Gastrocnemius medialis (tissue), 4 donors: Measurements from ENCODE around the gene MGAT5B. TPM values are rescaled to one million over a fixed set of nuclear protein-coding genes. Genes with fewer than 3 reads are reported as not detected.

Experiments
- ATAC-seq, 2 donors: fragments of 150-250 bp; one replicate each; pipeline ENCODE4 v1.9.1; 2016
- DNase-seq, 2 donors: peaks; one replicate each; pipeline ENCODE4 v3.0.0-alpha.2; 2019
- H3K27ac ChIP-seq, 4 donors: fragments of 200-600 bp; sonication (generic); 1 replicate in 1 of 4; 2 replicates in 3 of 4; pipeline ENCODE4 v1.5.1; 2016 to 2018; ENCODE audit warnings: mild to moderate bottlenecking in 2 of 4, moderate library complexity in 1 of 4
- H3K27me3 ChIP-seq, 3 donors: fragments of 200-600 bp; sonication (generic) in 2 of 3; 1 replicate in 1 of 3; 2 replicates in 2 of 3; pipeline versions ENCODE4 v1.5.1 to v1.6.0; 2016 to 2019; ENCODE audit warnings: mild to moderate bottlenecking in 1 of 3, moderate library complexity in 1 of 3
- H3K36me3 ChIP-seq, 2 donors: fragments of 200-600 bp; sonication (generic) in 1 of 2; one replicate each; pipeline ENCODE4 v1.5.1; 2017 to 2018
- H3K4me1 ChIP-seq, 2 donors: fragments of 200-600 bp; sonication (generic) in 1 of 2; one replicate each; pipeline ENCODE4 v1.5.1; 2016 to 2017; ENCODE audit warnings: mild to moderate bottlenecking in 2 of 2
- H3K4me3 ChIP-seq, 4 donors: fragments of 200-600 bp; sonication (generic) in 3 of 4; 1 replicate in 1 of 4; 2 replicates in 3 of 4; pipeline ENCODE4 v1.5.1; 2016 to 2019; ENCODE audit warnings: mild to moderate bottlenecking in 2 of 4
- H3K9me3 ChIP-seq, 3 donors: fragments of 200-600 bp; sonication (generic) in 2 of 3; 1 replicate in 1 of 3; 2 replicates in 2 of 3; pipeline ENCODE4 v1.5.1; 2016 to 2019
- POLR2A ChIP-seq, 2 donors: fragments of 450-650 bp; IDR thresholded peaks; one replicate each; pipeline ENCODE4 v1.6.1; 2017; ENCODE audit warnings: antibody characterized with exemption in 2 of 2, mild to moderate bottlenecking in 2 of 2, moderate library complexity in 2 of 2
- in situ Hi-C, 4 donors: fragments of 200-750 bp; cut with MboI; loops; one replicate each; pipeline versions ENCODE4 v1.15.0 to v1.8.0; 2017; ENCODE audit warnings: low sequenced_read_pairs in 4 of 4
- intact Hi-C: fragments of 100-400 bp; cut with DNase I; formaldehyde crosslinking; loops from one replicate; pipeline ENCODE4 v1.15.1; 2023; ENCODE audit warnings: low total_unique reads
- total RNA-seq, 4 donors: library from RNA; depleted of rRNA; stranded (reverse); fragments of >200 nt; gene quantifications; one replicate each; pipeline versions ENCODE4 v1.1.0 to v1.2.3, GENCODE V29; 2016
- TF ChIP-seq, protein P1 (sequence below), 5 experiments: fragments of 450-650 bp in 3 of 5; fragments of 200-600 bp in 2 of 5; sonication (generic) in 2 of 5; IDR thresholded peaks in 4 of 5; conservative IDR thresholded peaks in 1 of 5; 1 replicate in 4 of 5; 2 replicates in 1 of 5; pipeline ENCODE4 v1.5.1; 2016 to 2019; ENCODE audit warnings: antibody characterized with exemption in 5 of 5, mild to moderate bottlenecking in 3 of 5, moderate library complexity in 3 of 5

Gene MGAT5B
- total RNA-seq, 4 donors from 2014 or later = not detected

- in situ Hi-C loops = no loop called here
- TF ChIP-seq, protein P1, sequence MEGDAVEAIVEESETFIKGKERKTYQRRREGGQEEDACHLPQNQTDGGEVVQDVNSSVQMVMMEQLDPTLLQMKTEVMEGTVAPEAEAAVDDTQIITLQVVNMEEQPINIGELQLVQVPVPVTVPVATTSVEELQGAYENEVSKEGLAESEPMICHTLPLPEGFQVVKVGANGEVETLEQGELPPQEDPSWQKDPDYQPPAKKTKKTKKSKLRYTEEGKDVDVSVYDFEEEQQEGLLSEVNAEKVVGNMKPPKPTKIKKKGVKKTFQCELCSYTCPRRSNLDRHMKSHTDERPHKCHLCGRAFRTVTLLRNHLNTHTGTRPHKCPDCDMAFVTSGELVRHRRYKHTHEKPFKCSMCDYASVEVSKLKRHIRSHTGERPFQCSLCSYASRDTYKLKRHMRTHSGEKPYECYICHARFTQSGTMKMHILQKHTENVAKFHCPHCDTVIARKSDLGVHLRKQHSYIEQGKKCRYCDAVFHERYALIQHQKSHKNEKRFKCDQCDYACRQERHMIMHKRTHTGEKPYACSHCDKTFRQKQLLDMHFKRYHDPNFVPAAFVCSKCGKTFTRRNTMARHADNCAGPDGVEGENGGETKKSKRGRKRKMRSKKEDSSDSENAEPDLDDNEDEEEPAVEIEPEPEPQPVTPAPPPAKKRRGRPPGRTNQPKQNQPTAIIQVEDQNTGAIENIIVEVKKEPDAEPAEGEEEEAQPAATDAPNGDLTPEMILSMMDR (IDR thresholded peaks at IDR 0.05 in 4 of 5, conservative IDR thresholded peaks at IDR 0.05 in 1 of 5) = no peak
- TF ChIP-seq POLR2A (IDR thresholded peaks at IDR 0.05) = no peak
- Histone ChIP-seq H3K9me3 (no peaks in the 10 kb centered on the region), H3K36me3 (no peaks in the 10 kb centered on the region), H3K4me3 (no peak overlapping the region), H3K27ac (no peak overlapping the region), H3K27me3 (peaks cover 35 to 43% (median 37%) of the 10 kb centered on the region in 3 donors), H3K4me1 (peaks cover 4 to 6% of the 10 kb centered on the region in 2 donors)
- ATAC-seq (no peak), DNase-seq (no peak)
- intact Hi-C loops = no loop called here
Measured at GRCh38 chr17:76966016-76966415, 97.8 kb downstream of the MGAT5B start.

- in situ Hi-C loops (no loop called here), intact Hi-C loops (no loop called here)
- no peaks in the 10 kb centered on the region for H3K36me3 ChIP-seq
- TF ChIP-seq POLR2A (IDR thresholded peaks at IDR 0.05) = no peak
- TF ChIP-seq, protein P1 (IDR thresholded peaks at IDR 0.05 in 4 of 5, conservative IDR thresholded peaks at IDR 0.05 in 1 of 5) = no peak
- DNase-seq = no peak
- H3K27me3 ChIP-seq = peaks cover 35 to 45% (median 37%) of the 10 kb centered on the region in 3 donors
- no peak for ATAC-seq
- H3K27ac ChIP-seq = no peak overlapping the region
- no peak overlapping the region for H3K4me3 ChIP-seq
- H3K9me3 ChIP-seq = no peaks in the 10 kb centered on the region
- peaks cover 4 to 6% of the 10 kb centered on the region in 2 donors for H3K4me1 ChIP-seq
Measured at GRCh38 chr17:76966486-76967181, 98.4 kb downstream of the MGAT5B start.

- no peaks in the 10 kb centered on the region for H3K36me3 ChIP-seq
- no peak for TF ChIP-seq POLR2A (IDR thresholded peaks at IDR 0.05)
- TF ChIP-seq, protein P1 (IDR thresholded peaks at IDR 0.05 in 4 of 5, conservative IDR thresholded peaks at IDR 0.05 in 1 of 5) = no peak
- ATAC-seq (no peak), DNase-seq (no peak)
- no peak overlapping the region for H3K4me3 ChIP-seq
- in situ Hi-C loops (no loop called here), intact Hi-C loops (no loop called here)
- H3K4me1 ChIP-seq = peaks cover 4 to 6% of the 10 kb centered on the region in 2 donors
- H3K9me3 ChIP-seq = no peaks in the 10 kb centered on the region
- peaks cover 35 to 45% (median 37%) of the 10 kb centered on the region in 3 donors for H3K27me3 ChIP-seq
- H3K27ac ChIP-seq = no peak overlapping the region
Measured at GRCh38 chr17:76967762-76968161, 99.6 kb downstream of the MGAT5B start.

DNA sequence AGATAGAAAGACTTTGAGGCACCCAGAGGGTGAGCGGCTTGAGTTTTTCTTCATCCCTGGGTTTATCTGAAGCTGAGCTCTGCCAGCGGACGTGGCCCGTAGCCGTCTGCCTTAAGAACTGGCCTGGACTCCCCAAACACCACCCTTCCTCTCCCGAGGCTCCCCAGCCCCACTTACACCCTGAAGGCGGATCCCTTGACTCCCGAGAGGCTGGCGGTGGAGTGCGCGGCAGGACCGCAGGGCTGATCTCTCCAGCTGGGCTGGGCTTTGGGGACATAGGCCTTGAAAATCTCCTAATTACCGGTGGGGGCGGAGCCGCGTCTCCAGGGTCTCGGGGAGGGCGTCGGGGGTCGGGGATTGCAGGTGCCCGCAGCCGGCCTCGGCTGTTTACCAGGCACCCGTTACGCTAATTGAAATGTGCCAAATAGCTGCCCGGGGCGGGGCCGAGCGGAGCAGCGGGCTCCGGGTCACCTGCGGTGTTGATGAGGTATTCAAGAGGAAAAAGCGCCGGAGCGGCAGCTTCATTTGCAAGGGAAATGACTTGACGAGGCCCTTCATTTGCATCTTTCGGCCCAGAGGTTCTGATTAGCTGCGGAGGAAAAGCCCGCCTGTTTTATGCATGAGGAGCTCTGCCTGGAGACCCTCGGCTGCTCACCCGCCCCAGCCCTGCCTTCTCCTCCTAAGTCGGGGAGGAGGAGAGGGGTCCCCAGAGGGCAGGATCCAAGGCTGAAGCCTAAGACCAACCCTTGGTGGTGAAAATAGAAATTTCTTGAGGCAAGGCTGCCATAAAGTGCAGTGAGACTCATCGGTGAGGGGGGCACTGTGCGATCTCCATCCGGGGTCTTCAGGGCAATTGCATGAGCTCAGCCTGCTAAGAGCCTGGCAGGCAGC, 100.7 kb downstream of the MGAT5B start:
- in situ Hi-C loops (no loop called here), intact Hi-C loops (no loop called here)
- peaks cover 4 to 6% of the 10 kb centered on the region in 2 donors for H3K4me1 ChIP-seq
- DNase-seq (no peak), ATAC-seq (no peak)
- no peaks in the 10 kb centered on the region for H3K9me3 ChIP-seq
- H3K27ac ChIP-seq = no peak overlapping the region
- no peak for TF ChIP-seq POLR2A (IDR thresholded peaks at IDR 0.05)
- TF ChIP-seq, protein P1 (IDR thresholded peaks at IDR 0.05 in 4 of 5, conservative IDR thresholded peaks at IDR 0.05 in 1 of 5) = no peak
- H3K4me3 ChIP-seq = peak overlapping the region in 2 of 4 donors; percentile 18 to 24
- H3K36me3 ChIP-seq = no peaks in the 10 kb centered on the region
- H3K27me3 ChIP-seq = peaks cover 35 to 45% (median 37%) of the 10 kb centered on the region in 3 donors
